Fibroblast of mammary gland (primary cell): ENCODE measurements around the gene KRTAP4-4.
A peak's percentile ranks its signal among the peaks of the same experiment; 100 is the strongest.
"Not testable (repeated sequence)": the region's sequence is repeated elsewhere in the genome, so short reads cannot be mapped to it uniquely, and the experiment has no call there.

Experiments
- DNase-seq: peaks from one replicate; pipeline ENCODE4 v3.0.0-alpha.2; 2010; ENCODE audit warnings: low read depth
- H3K4me3 ChIP-seq: 2 replicates; pipeline ENCODE4 v1.5.1; 2011; ENCODE audit warnings: low read depth, mild to moderate bottlenecking, low read length, moderate library complexity; ENCODE audit not compliant: control insufficient read depth
- CTCF ChIP-seq: conservative IDR thresholded peaks from 2 replicates; pipeline ENCODE4 v1.5.1; 2011; ENCODE audit warnings: low read depth, low read length, inconsistent platforms; ENCODE audit not compliant: control insufficient read depth, insufficient read depth

KRTAP4-4 gene

GRCh38 chr17:41168121-41168520, 7.6 kb upstream of the KRTAP4-4 start, which contains the start of gene KRTAP4-3:
KRTAP4-3 (minus strand) TSS chr17:41168221; CDS start chr17:41168172, 49 bp downstream.
- H3K4me3 ChIP-seq = no peak within 1 kb of the TSS
- TF ChIP-seq CTCF = no peak
- no peak for DNase-seq

- H3K4me3 ChIP-seq = no peak overlapping the region
- DNase-seq = no peak
- TF ChIP-seq CTCF = no peak
These were observed 7.0 kb upstream of the KRTAP4-4 start for GRCh38 chr17:41167561-41167960.

GRCh38 chr17:41163828-41164227, 3.3 kb upstream of the KRTAP4-4 start:
- no peak overlapping the region for H3K4me3 ChIP-seq
- no peak for TF ChIP-seq CTCF
- DNase-seq = peak; percentile 4

GRCh38 chr17:41160190-41160589, 358 bp downstream of the KRTAP4-4 start:
- H3K4me3 ChIP-seq, DNase-seq: not testable (repeated sequence)

- TF ChIP-seq CTCF = no peak
- H3K4me3 ChIP-seq = no peak overlapping the region
- no peak for DNase-seq
These were observed 6.7 kb downstream of the KRTAP4-4 start for GRCh38 chr17:41153856-41154255.

- no peak overlapping the region for H3K4me3 ChIP-seq
- no peak for TF ChIP-seq CTCF
- no peak for DNase-seq
These were observed 9.0 kb downstream of the KRTAP4-4 start for GRCh38 chr17:41151525-41151924.

GRCh38 chr17:41150026-41150425, 10.5 kb downstream of the KRTAP4-4 start:
- no peak for DNase-seq
- H3K4me3 ChIP-seq = no peak overlapping the region
- no peak for TF ChIP-seq CTCF
